Spleen (tissue), 11 donors: ENCODE data around the gene FAM3B. TPM values are rescaled to one million over a fixed set of nuclear protein-coding genes. Genes with fewer than 3 reads are reported as not detected.
A peak's percentile ranks its signal among the peaks of the same experiment; 100 is the strongest.

Experiments used
- DNase-seq: peaks from one replicate; pipeline ENCODE4 v3.0.0-alpha.2; 2020
- H3K27ac ChIP-seq, 8 donors: fragments of 200-600 bp; sonication (generic) in 7 of 8; 1 replicate in 4 of 8; 2 replicates in 4 of 8; pipeline versions ENCODE4 v1.5.0 to v1.8.0; 2016 to 2021; ENCODE audit warnings: inconsistent platforms in 4 of 8, mild to moderate bottlenecking in 4 of 8, moderate library complexity in 1 of 8
- H3K27me3 ChIP-seq, 7 donors: fragments of 200-600 bp; sonication (generic) in 6 of 7; replicated peaks in 1 of 7; 1 replicate in 4 of 7; 2 replicates in 3 of 7; pipeline versions ENCODE4 v1.5.0 to v1.8.0; 2016 to 2021; ENCODE audit warnings: inconsistent platforms in 3 of 7, mild to moderate bottlenecking in 1 of 7
- H3K36me3 ChIP-seq, 6 donors: fragments of 200-600 bp; sonication (generic) in 5 of 6; 1 replicate in 4 of 6; 2 replicates in 2 of 6; pipeline versions ENCODE4 v1.5.0 to v1.8.0; 2016 to 2021; ENCODE audit warnings: inconsistent platforms in 2 of 6
- H3K4me1 ChIP-seq, 6 donors: fragments of 200-600 bp; sonication (generic) in 5 of 6; 1 replicate in 3 of 6; 2 replicates in 3 of 6; pipeline versions ENCODE4 v1.5.0 to v1.8.0; 2016 to 2021; ENCODE audit warnings: inconsistent platforms in 3 of 6
- H3K4me3 ChIP-seq, 8 donors: fragments of 200-600 bp; sonication (generic) in 7 of 8; 1 replicate in 4 of 8; 2 replicates in 4 of 8; pipeline versions ENCODE4 v1.5.0 to v1.8.0; 2016 to 2021; ENCODE audit warnings: inconsistent platforms in 4 of 8, mild to moderate bottlenecking in 4 of 8, moderate library complexity in 2 of 8
- H3K9me3 ChIP-seq, 8 donors: fragments of 200-600 bp; sonication (generic) in 7 of 8; 1 replicate in 4 of 8; 2 replicates in 4 of 8; pipeline versions ENCODE4 v1.5.0 to v1.8.0; 2016 to 2021; ENCODE audit warnings: inconsistent platforms in 4 of 8
- POLR2A ChIP-seq, 3 donors: fragments of 450-650 bp; IDR thresholded peaks; one replicate each; pipeline ENCODE4 v1.5.1; 2017; ENCODE audit warnings: antibody characterized with exemption in 3 of 3, mild to moderate bottlenecking in 1 of 3
- POLR2AphosphoS5 ChIP-seq, 3 donors: sonication (generic); formaldehyde crosslinking; IDR thresholded peaks; one replicate each; pipeline ENCODE4 v1.5.1; 2017; ENCODE audit warnings: antibody characterized with exemption in 3 of 3
- WGBS, 5 donors: extraction: QIAGEN DNeasy Blood & Tissue Kit in 3 of 5; methylation state at CpG; one replicate each; pipeline versions ENCODE4 v1.1.5 to v1.1.7; 2013 to 2018; 5-methylcytosine and 5-hydroxymethylcytosine counted together
- intact Hi-C: fragments of 100-400 bp; cut with DNase I; formaldehyde crosslinking; loops from one replicate; pipeline ENCODE4 v1.15.0; 2023; ENCODE audit warnings: low total_unique reads
- polyA plus RNA-seq, 3 donors: library from polyadenylated mRNA; stranded (reverse); fragments of 200-250 nt; gene quantifications; one replicate each; pipeline ENCODE4 v1.2.1, GENCODE V29; 2013
- total RNA-seq, 7 donors: library from RNA; depleted of rRNA in 3 of 7; stranded (reverse); fragments of >200 nt in 3 of 7; fragmentation: NEBNext Ultra II Directional in 4 of 7; extraction: Animal tissue kit (Norgen Biotek cat#: 25700) in 4 of 7; gene quantifications; one replicate each; pipeline versions ENCODE4 v1.1.0 to v1.2.1, GENCODE V29; 2016 to 2021
- TF ChIP-seq, protein P1 (sequence below), 11 experiments: fragments of 200-600 bp in 7 of 11; fragments of 450-650 bp in 4 of 11; sonication (generic) in 4 of 11; IDR thresholded peaks in 8 of 11; conservative IDR thresholded peaks in 3 of 11; 1 replicate in 7 of 11; 2 replicates in 4 of 11; pipeline versions ENCODE4 v1.4.0 to v1.8.0; 2016 to 2021; ENCODE audit warnings: antibody characterized with exemption in 11 of 11, inconsistent platforms in 4 of 11, mild to moderate bottlenecking in 1 of 11
- donor health status: healthy with polysubstance abuse.
- donor health status: DM: no; HTN: no; CAD: no; lungs with moderate emphysema.
- donor health status: DM: no; HTN: no; CAD: no.
- donor health status: Bipolar disorder and iron deficiency.
- donor health status: healthy.
- donor health status: DM: no; HTN: no; CAD: no.
- donor health status: DM: yes; HTN: yes; CAD: no.

The FAM3B gene
- total and polyA plus RNA-seq, 10 donors: 0.77 to 1.9 (median 1.3) TPM; not detected in 3

GRCh38 chr21:41363370-41364270, 47.0 kb downstream of the FAM3B start:
- H3K27ac ChIP-seq: peak overlapping the region; percentile 88 to 99 (median 95)
- TF ChIP-seq, protein P1, sequence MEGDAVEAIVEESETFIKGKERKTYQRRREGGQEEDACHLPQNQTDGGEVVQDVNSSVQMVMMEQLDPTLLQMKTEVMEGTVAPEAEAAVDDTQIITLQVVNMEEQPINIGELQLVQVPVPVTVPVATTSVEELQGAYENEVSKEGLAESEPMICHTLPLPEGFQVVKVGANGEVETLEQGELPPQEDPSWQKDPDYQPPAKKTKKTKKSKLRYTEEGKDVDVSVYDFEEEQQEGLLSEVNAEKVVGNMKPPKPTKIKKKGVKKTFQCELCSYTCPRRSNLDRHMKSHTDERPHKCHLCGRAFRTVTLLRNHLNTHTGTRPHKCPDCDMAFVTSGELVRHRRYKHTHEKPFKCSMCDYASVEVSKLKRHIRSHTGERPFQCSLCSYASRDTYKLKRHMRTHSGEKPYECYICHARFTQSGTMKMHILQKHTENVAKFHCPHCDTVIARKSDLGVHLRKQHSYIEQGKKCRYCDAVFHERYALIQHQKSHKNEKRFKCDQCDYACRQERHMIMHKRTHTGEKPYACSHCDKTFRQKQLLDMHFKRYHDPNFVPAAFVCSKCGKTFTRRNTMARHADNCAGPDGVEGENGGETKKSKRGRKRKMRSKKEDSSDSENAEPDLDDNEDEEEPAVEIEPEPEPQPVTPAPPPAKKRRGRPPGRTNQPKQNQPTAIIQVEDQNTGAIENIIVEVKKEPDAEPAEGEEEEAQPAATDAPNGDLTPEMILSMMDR (IDR thresholded peaks at IDR 0.05 in 8 of 11, conservative IDR thresholded peaks at IDR 0.05 in 3 of 11): no peak
- TF ChIP-seq POLR2AphosphoS5 (IDR thresholded peaks at IDR 0.05) (no peak), POLR2A (IDR thresholded peaks at IDR 0.05) (no peak)
- intact Hi-C loops: loop anchor here (10.0 kb wide), 1 partner anchor 61 kb away; the partner anchor contains the start of gene MX1

DNA sequence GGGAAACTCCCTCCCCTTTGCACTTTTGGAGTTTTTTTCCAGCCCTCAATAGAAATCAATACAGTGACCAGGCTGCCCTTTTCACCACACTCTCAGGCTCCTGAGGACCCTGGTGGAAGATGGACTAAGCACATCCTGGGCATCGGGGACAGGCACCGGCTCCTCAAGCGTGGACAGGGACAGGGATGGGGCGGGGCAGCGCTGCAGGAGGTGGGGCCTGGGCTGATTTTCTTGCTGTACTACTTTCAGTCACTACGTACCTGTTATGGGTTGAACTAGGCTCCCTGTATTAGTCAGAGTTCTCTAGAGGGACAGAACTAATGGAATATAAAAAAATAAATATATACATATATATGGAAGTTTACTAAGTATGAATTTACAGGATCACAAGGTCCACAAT, 47.7 kb downstream of the FAM3B start:
- H3K4me1 ChIP-seq: peaks cover 50 to 96% (median 79%) of the 10 kb centered on the region in 6 donors
- no peaks in the 10 kb centered on the region for H3K27me3 ChIP-seq
- 79 to 91% (median 86%) methylated on average over 6 of the region's 6 CpGs for WGBS, 5 donors
- TF ChIP-seq, protein P1 (IDR thresholded peaks at IDR 0.05 in 8 of 11, conservative IDR thresholded peaks at IDR 0.05 in 3 of 11): no peak
- TF ChIP-seq POLR2AphosphoS5 (IDR thresholded peaks at IDR 0.05) (no peak), POLR2A (IDR thresholded peaks at IDR 0.05) (no peak)
- DNase-seq: peak; percentile 76
- peaks cover 0 to 37% (median 1%) of the 10 kb centered on the region in 6 donors for H3K36me3 ChIP-seq
- no peaks in the 10 kb centered on the region for H3K9me3 ChIP-seq
- peak overlapping the region in 7 of 8 donors; percentile 95 to 99 (median 95) for H3K27ac ChIP-seq
- intact Hi-C loops: loop anchor here (10.0 kb wide), 1 partner anchor 60 kb away; the partner anchor contains the start of gene MX1
- H3K4me3 ChIP-seq: peak overlapping the region in 4 of 8 donors; percentile 49 to 82 (median 52)

More at GRCh38 chr21:41363370-41364270, 47.0 kb downstream of the FAM3B start:
- DNase-seq: peak; percentile 82
- 89 to 95% (median 93%) methylated on average over 18 of the region's 18 CpGs for WGBS, 5 donors
- H3K9me3 ChIP-seq: no peaks in the 10 kb centered on the region
- peak overlapping the region in 6 of 8 donors; percentile 29 to 82 (median 52) for H3K4me3 ChIP-seq
- peaks cover 46 to 89% (median 73%) of the 10 kb centered on the region in 6 donors for H3K4me1 ChIP-seq
- H3K27me3 ChIP-seq: no peaks in the 10 kb centered on the region
- peaks cover 0 to 37% (median 1%) of the 10 kb centered on the region in 6 donors for H3K36me3 ChIP-seq

DNA sequence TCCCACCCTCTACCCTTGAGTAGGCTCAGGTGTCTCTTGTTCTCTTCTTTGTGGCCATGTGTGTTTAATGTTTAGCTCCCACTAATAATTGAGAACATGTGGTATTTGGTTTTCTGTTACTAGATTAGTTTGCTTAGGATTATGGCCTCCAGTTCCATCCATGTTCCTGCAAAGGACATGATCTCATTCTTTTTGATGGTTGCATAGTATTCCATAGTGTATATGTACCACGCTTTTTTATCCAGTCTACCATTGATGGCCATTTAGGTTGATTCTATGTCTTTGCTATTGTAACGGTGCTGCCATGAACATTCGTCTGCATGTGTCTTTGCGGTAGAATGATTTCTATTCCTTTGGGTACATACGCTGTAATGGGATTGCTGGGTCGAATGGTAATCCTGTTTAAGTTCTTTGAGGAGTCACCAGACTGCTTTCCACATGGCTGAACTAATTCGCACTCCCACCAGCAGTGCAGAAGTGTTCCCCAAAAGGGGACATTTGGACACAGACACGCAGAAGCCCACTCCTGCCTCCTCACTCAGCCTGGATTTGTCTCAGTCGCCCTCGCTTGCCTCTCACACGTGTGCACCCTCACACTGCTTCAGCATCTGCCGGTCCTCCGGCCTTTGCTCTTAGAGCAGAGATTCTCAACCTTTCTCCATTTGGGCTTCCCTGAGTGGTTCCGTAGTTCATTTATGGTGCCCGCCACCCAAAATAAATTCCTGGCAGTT, 48.9 kb downstream of the FAM3B start:
- 95 to 98% (median 97%) methylated on average over 15 of the region's 15 CpGs for WGBS, 5 donors
- H3K4me1 ChIP-seq: peaks cover 50 to 100% (median 90%) of the 10 kb centered on the region in 6 donors

More for the DNA sequence above, 48.9 kb downstream of the FAM3B start:
- TF ChIP-seq POLR2A (IDR thresholded peaks at IDR 0.05) (no peak), POLR2AphosphoS5 (IDR thresholded peaks at IDR 0.05) (no peak)
- TF ChIP-seq, protein P1 (IDR thresholded peaks at IDR 0.05 in 8 of 11, conservative IDR thresholded peaks at IDR 0.05 in 3 of 11): no peak
- peak overlapping the region in 7 of 8 donors; percentile 73 to 99 (median 89) for H3K27ac ChIP-seq
- peak; percentile 68 for DNase-seq
- intact Hi-C loops: loop anchor here (10.0 kb wide), 1 partner anchor 59 kb away; the partner anchor contains the start of gene MX1
- H3K9me3 ChIP-seq: no peaks in the 10 kb centered on the region
- H3K27me3 ChIP-seq: peaks cover 0 to 5% (median 0%) of the 10 kb centered on the region in 7 donors
- H3K4me3 ChIP-seq: peak overlapping the region in 1 of 8 donors; percentile 68
- peaks cover 0 to 37% (median 1%) of the 10 kb centered on the region in 6 donors for H3K36me3 ChIP-seq
